ENCODE data around the gene STAU1.
"Not testable (repeated sequence)": the region's sequence is repeated elsewhere in the genome, so short reads cannot be mapped to it uniquely, and the experiment has no call there.

Gene STAU1

DNA sequence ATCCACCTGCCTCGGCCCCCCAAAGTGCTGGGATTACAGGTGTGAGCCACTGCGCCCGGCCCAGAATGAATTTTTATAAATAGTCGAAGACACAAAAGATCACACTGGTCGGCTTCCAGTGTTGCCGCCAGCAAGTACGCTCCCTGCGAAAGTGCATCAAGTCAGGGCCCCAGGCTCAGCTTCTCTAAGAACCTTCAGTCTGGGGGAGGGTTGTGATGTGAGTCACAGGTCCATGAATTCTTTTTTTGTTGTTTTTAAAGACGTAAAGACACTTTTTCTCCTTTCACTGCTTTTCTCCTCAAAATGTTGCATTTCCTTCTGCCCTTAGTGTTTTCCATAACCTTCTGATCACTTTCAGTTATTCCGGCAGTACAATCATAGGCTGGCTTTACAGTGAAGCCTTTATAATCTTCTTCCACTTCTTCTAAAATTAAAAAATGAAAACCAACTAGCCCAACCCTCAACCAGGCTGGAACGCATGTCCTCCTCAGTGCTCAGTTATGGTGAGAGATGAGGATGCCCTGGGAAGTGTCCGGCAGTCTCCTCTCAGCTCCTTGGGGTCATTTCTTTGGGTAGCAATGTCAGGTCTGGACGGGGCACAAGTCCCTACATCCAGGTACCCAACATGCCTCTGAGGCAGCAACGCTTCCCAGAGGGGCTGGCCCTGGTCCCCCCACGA, 75.4 kb downstream of the STAU1 start:
- no peak for DNase-seq

DNA sequence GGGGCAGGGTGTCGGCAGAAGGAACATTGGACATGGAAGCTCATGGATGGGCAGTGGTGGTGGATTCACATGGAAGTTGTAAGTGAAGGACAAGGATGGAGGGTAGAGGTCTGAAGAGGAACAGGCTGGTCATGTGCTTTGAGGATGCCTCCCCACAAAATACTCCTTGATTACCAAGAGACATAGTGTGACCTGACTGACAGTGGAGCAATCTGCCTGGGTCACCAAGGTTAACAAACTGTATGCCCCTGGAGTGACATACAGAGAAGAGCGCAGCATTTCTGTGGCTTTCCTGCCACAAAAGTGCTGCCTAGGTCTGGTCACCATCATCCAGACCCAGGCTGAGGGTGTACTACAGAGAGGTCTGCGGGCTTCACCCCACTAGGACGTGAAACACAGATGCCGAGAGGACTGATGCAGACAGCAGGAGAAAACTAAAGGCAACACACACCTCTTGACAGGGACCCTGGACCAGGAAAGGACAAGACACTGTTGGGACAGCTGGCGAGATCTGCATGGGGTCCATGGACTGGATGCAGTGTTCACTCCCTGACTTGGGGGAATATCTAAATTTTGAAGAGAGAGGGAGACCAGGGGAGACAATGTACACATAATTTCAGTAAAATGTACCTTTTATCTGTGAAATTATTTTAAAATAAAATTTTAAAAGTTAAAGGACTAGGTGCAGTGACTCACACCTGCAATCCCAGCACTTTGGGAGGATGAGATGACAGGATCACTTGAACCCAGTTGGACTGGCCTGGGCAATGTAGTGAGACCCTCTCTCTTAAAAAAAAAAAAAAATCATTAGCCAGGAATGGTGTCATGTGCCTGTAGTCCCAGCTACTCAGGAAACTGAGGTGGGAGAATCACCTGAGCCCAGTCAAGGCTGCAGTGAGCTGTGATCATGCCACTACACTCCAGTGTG, 77.1 kb downstream of the STAU1 start:
- DNase-seq: no peak

DNA sequence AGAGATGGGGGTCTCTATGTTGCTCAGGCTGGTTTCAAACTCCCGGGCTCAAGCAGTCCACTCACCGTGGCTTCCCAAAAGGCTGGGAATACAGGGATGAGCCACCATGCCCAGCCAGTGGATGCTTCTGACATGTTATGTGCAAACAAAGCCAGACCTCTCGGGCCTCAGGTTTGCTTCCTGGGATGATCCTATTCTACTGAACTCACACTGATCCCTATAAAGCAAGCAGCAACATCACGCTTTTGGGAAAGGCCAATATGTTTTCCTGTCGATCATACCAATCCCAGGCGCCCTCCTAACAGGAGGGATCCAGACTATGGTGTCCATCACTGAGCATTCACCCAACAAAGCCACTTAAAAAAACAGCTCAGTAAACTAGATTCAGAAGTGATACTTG, 81.8 kb downstream of the STAU1 start:
- no peak for DNase-seq

DNA sequence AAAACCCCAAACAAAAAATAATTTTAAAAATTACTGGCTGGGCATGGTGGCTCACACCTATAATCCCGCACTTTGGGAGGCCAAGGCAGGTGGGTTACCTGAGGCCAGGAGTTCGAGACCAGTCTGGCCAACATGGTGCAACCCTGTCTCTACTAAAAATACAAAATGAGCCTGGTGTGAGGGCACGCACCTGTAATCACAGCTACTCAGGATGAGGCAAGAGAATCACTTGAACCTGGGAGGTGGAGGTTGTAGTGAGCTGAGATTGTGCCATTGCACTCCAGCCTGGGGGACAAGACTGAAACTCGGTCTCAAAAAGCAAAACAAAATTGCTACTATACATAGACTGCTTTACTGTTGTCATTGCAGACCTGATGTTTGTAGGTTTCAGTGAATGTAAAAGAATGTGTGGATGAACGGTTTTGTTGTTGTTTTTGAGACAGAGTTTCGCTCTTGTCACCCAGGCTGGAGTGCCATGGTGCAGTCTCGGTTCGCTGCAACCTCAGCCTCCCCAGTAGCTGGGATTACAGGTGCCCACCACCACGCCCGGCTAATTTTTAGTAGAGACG, 83.1 kb downstream of the STAU1 start:
- DNase-seq: not testable (repeated sequence)

DNA sequence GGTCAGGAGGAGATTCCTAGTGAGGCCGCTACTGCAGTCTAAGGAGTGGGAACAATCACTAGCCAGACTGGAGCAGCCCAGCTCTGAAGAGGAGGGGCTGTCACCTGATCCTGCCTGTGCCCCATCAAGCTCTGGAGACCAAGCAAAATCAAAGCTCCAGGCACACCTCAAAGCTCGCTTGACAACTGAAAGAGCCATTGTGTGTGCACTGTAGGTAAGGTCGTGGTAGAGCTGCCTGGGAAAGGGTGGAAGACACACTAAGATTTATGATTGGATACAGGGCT, 83.8 kb downstream of the STAU1 start:
- DNase-seq: no peak

DNA sequence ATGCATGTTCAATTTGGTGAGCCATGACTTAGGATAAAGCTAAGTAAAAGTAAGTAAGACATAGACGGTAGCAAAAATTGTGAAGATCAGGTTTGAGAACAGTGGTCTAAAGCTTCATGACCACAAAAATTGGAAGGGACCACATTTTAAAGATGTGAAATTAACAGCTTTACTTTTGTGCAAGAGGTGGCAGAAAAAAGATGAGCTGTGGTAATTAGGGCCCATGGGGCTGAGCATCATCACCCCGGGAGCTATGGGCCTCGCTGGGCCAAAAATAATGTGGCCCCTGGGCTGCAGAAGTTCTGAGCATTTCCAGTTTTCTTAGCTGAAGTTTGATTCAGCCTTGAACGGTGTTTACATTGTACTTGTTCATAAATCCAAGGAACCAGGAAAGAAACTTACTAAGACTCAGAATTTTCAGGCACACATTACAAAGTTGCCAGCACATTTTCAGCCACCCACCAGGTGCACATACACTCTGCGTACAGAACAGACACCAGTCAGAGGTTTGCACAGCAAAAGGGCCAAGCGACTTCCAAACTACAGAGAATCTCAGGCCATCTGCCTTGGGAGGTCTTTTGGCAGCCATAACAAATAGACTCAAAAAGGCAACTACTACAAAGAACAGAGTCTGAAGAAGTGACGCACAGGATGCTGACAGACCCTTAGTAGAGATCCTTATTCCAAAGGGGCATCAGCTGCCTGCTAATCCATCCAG, 84.3 kb downstream of the STAU1 start:
- DNase-seq: no peak

DNA sequence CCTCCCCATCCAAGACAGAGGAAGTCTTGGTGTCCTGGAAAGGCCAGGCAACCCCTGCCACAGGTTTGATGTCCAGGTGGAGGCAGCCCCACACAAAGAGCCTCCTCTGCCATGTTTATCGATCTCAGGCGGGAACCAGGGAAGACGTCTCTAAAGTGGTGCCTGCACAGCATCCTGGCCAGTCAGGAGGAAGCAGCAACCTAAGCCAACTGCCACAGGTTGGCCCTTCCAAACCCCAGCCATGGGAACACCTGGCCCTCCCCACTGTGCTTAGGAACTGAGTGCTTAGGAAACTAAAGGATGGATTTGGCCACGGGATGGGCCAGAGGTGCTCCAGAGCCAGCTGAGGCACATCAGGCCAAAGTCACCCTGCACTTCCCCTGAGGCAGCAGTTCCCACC, 85.1 kb downstream of the STAU1 start:
- no peak for DNase-seq

DNA sequence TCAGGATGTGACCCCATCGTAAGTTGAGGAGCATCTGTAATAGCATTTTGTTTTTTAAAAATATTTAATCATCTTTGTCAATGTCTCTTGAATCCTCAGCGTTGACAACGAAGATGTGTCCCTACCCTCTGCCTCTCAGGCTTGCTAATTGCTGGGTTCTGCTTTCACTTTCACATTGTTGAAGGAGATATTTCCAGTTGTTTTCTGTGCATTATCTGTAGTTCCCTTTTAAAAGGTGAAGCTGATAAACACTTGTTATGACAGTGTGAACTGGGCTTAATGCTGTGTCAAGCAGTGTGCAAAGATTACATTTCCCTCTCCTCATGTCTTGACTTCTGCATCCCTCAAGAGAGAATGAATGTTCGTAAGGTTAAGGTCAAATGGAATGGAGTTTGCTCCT, 87.2 kb downstream of the STAU1 start:
- DNase-seq: no peak

DNA sequence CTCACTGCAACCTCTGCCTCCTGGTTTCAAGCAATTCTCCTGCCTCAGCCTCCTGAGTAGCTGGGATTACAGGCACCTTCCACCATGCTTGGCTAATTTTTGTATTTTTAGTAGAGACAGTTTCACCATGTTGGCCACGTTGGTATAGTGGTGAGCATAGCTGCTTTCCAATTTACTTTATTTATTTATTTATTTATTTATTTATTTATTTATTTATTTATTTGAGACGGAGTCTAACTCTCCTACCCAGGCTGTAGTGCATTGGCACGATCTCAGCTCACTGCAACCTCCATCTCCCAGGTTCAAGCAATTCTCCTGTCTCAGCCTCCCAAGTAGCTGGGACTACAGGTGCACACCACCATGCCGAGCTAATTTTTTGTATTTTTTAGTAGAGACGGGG, 87.8 kb downstream of the STAU1 start:
- DNase-seq: not testable (repeated sequence)

DNA sequence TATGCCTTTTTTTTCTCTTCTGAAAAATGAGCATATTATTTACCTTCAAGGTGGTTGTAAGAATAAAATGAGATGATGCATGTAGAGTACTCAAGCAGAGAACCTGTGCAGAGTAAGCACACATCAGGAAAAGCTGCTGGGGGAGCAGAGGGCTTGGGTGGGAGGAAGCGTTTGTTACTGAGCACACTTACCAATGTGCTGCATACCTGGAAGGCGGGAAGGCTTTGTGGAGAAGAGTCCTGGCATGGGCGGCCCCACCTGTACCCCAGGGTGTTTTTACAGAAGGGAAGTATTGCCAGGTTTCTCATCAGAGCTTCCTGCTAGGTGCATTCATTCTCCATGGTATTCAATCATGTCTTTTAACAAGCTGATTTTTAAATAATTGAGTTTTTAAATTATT, 89.1 kb downstream of the STAU1 start:
- no peak for DNase-seq

DNA sequence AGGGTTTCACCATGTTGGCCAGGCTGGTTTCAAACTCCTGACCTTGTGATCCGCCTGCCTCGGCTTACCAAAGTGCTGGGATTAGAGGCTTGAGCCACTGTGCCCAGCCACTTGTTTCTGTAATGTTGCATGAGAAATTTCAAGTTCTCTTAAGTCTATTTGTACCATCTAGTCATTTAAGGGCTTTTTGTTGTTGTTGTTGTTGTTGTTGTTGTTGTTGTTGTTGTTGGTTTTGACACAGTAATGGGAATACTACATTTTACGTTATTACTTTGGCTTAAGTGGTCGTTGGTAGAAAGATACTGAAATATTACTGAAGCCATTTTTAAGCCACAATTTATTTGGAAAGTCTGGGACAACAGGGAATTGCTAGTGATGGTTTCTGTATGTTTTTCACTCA, 90.0 kb downstream of the STAU1 start:
- no peak for DNase-seq

DNA sequence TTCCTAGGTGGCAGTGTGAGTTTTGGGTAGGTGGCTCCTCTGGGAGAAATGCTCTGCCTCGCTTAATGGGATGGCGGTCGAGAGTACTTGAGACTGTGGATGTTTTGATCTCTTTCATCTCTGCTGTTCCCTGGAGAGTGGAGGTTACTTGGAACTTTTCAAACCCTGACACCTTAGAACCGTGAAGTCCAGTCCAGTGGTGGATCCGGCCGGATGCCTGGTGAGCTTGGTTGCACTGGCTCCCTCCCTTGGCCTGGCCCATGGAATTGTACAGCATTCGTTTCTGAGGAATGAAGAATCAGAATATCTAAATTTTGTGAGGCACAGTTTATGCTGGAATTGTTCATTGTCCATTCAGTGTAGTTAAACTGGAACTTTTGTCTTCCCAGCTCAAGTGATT, 91.0 kb downstream of the STAU1 start:
- no peak for DNase-seq

DNA sequence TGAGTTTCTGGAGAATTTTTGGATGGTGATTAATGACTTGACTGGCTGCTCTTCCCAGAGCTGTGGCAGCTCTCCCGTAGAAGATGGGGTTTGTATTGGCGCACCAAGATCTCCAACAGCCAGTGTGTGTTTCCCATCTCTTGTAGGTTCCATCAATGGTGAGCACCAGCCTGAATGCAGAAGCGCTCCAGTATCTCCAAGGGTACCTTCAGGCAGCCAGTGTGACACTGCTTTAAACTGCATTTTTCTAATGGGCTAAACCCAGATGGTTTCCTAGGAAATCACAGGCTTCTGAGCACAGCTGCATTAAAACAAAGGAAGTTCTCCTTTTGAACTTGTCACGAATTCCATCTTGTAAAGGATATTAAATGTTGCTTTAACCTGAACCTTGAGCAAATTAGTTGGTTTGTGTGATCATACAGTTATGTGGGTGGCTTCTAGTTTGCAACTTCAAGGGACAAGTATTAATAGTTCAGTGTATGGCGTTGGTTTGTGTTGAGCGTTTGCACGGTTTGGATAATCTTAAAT, 91.9 kb downstream of the STAU1 start:
- DNase-seq: no peak

DNA sequence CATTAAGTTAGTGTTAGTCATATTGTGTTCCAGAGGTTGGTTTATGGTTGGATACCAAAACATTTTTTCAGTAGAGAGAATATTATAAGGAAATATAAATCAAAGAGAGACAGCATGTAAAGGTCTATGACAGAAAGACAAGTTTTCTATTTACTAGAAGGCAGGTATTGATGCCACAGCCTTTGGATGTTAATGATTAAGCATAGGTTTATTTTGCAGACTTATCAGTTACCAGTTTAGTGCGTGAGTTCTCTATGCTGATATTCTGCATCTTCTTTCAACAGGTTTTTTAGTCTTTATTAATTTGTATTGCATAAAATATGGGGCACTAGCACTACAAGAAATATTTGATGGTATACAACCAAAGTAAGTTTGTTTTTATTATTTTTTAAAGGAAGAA, 96.4 kb downstream of the STAU1 start:
- DNase-seq: no peak

DNA sequence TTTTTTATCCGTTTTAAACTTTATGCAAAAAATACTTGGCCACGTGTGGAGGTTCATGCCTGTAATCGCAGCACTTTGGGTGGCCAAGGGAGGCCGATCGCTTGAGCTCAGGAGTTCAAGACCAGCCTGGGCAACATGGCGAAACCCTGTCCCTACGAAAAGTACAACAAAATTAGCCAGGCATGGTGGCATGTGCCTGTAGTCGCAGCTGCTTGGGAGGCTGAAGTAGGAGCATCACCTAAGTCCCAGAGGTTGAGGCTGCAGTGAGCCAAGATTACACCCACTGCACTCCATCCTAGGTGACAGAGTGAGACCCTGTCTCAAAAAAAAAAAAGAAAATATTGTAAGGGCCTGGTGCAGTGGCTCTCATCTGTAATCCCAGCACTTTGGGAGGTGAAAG, 97.0 kb downstream of the STAU1 start:
- no peak for DNase-seq

DNA sequence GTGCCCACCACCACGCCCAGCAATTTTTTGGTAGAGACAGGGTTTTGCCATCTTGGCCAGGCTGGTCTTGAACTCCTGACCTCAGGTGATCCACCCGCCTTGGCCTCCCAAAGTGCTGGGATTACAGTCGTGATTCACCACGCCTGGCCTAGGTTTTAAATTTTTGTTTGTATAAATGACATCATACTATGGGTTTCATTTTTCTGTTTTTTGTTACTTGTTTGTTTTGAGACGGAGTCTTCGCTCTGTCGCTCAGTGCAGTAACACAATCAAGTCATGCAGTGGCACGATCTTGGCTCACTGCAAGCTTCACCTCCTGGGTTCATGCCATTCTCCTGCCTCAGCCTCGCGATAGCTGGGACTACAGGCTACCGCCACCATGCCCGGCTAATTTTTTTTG, 105.8 kb downstream of the STAU1 start:
- not testable (repeated sequence) for DNase-seq

DNA sequence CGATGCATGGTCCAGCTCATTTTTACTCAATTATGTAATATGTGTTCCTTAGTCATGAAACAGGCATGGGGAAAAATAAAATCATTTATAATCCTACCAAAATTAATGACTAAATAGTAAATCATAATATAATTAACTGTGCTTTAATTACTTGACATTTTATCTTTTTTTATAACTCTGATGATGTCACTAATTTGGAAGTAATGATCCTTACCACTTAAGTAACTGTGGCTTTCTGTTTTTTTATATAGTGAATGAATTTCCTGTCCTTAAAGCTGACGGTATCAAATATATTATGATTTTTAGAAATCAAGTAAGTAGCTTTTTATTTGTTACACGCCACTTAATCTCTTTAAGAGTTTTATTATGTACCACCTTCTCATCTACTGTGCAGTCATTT, 109.8 kb downstream of the STAU1 start:
- no peak for DNase-seq

DNA sequence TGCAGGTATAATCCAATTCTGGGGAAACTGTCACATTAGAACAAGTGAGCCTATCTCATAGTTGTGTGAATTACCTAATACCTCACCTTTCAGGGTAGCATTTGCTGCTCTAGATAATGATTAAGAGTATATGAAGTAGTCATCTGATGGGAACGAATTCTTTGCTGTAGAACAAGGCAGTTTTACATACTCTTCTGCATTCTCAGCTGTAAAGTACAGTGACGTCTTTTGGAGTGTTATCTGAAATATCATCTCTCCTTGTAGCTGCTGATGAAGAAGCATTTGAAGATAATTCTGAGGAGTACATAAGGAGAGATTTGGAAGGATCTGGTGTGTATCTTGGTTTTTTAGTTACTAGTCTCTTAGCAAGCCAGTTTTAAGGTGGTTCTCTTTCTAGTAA, 113.6 kb downstream of the STAU1 start:
- DNase-seq: no peak
